ENCODE measurements around the gene PIAS1. TPM values are rescaled to one million over a fixed set of nuclear protein-coding genes. Genes with fewer than 3 reads are reported as not detected.
"Not testable (repeated sequence)": the region's sequence is repeated elsewhere in the genome, so short reads cannot be mapped to it uniquely, and the experiment has no call there.

PIAS1 gene
- 10 to 100 TPM; 32.6 to 59.5 (median 55.9) TPM for total RNA-seq

DNA sequence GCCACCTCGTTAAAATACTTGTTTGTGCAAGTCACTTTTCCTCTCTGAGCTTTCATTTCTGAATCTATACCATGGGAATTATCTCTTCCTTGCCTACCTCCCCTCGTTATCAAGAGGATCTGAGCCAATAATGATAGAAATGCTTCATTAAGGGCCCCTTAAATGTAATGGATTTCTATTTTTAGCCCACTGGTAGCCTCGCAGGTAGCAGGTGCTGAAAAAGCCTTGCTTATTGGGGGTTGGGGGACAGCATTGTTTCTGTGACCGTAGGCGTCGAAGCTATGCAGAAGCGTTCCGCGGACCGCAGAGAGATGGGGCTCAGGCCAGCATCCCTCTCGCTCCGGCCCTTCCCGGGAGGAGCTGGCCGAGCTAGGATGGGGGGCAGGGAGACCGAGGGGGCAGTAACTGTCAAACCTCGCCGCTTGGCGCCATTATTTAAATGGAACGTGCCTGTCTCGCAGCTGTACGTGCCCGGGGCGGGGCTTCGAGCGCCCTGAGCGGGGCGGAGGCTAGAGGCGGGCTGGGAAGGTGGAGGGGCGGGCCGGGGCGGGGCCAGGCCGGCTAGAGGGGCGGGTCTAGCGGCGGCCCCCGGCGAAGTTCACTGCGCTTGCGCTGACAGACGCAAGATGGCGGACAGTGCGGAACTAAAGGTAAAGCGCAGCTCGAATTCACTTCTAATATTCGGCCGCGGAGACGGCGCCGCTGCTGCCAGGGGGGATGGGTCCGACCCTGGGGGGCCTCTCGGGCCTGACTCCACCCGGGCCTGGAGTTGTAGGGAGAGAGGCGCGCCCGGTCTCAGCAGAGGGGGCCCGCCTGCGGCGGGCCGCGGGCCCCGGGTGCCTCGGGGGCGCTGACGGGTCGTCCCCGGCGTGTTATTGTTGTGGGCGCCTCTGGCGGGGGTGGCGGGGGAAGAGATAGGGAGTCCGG is at the start of gene PIAS1:
Gene PIAS1 (plus strand): TSS at position 615 of the 927 bp plus-strand sequence. CDS start 12 bp downstream, at position 627.
- H3K4me3 ChIP-seq (ENCODE audit: low read depth, poor library complexity, severe bottlenecking): peak within 1 kb of the TSS; percentile 86
- peak; percentile 90 to 98 for DNase-seq (ENCODE audit: low spot score in 2 of 2)
- 2% methylated on average over 39 to 47 of the region's 72 CpGs for WGBS, 2 donors
- peak in 1 of 2 donors; percentile 94 for TF ChIP-seq POLR2A (IDR thresholded peaks at IDR 0.05)
- TF ChIP-seq CTCF (IDR thresholded peaks at IDR 0.05): no peak
- intact Hi-C loops (cut with DNase I; ENCODE audit: low total_unique reads): no loop called here

GRCh38 chr15:68007642-68008041 is 46.5 kb upstream of the PIAS1 start:
- intact Hi-C loops (cut with DNase I; ENCODE audit: low total_unique reads); H3K4me3 ChIP-seq (ENCODE audit: low read depth, poor library complexity, severe bottlenecking); DNase-seq (ENCODE audit: low spot score in 2 of 2): not testable (repeated sequence)
- 90 to 96% methylated on average over 5 of the region's 5 CpGs for WGBS, 2 donors

- intact Hi-C loops (cut with DNase I; ENCODE audit: low total_unique reads): no loop called here
- 85 to 92% methylated on average over 14 of the region's 14 CpGs for WGBS, 2 donors
- TF ChIP-seq POLR2A (IDR thresholded peaks at IDR 0.05) (no peak), CTCF (IDR thresholded peaks at IDR 0.05) (no peak)
- no peak for DNase-seq (ENCODE audit: low spot score in 2 of 2)
- no peak overlapping the region for H3K4me3 ChIP-seq (ENCODE audit: low read depth, poor library complexity, severe bottlenecking)
These were observed 43.6 kb upstream of the PIAS1 start for GRCh38 chr15:68010361-68011153.

DNA sequence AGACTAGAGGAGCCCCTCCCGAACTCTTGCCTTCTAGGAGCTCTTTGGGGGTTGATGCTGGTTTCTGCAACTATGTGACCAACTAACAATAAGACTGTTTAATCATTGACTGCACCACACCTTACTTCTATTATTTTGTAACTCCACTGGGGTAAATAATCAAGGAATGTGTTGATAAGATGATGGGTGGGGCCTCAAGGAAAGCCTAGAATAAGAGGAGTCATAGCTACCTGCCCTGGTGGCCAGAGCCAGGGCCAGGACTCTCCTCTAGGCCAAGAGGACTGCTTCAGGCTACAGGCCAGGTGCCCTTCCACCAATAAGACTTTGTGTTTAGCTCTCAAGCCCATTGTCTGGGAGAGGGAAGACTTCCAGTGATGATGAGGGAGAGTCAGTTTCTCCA is 41.2 kb upstream of the PIAS1 start:
- TF ChIP-seq CTCF (IDR thresholded peaks at IDR 0.05) (no peak), POLR2A (IDR thresholded peaks at IDR 0.05) (no peak)
- H3K4me3 ChIP-seq (ENCODE audit: low read depth, poor library complexity, severe bottlenecking): no peak overlapping the region
- DNase-seq (ENCODE audit: low spot score in 2 of 2): no peak
- intact Hi-C loops (cut with DNase I; ENCODE audit: low total_unique reads): no loop called here
- WGBS, 2 donors: 92 to 95% methylated on average over 1 of the region's 1 CpG

- WGBS, 2 donors: 50 to 56% methylated on average over 1 of the region's 1 CpG
- no peak for DNase-seq (ENCODE audit: low spot score in 2 of 2)
- TF ChIP-seq POLR2A (IDR thresholded peaks at IDR 0.05) (no peak), CTCF (IDR thresholded peaks at IDR 0.05) (no peak)
- intact Hi-C loops (cut with DNase I; ENCODE audit: low total_unique reads): no loop called here
- H3K4me3 ChIP-seq (ENCODE audit: low read depth, poor library complexity, severe bottlenecking): no peak overlapping the region
These were observed 39.9 kb upstream of the PIAS1 start for GRCh38 chr15:68014219-68014618.

- intact Hi-C loops (cut with DNase I; ENCODE audit: low total_unique reads): no loop called here
- DNase-seq (ENCODE audit: low spot score in 2 of 2): no peak
- no peak overlapping the region for H3K4me3 ChIP-seq (ENCODE audit: low read depth, poor library complexity, severe bottlenecking)
- WGBS, 2 donors: 93 to 96% methylated on average over 3 of the region's 3 CpGs
- TF ChIP-seq POLR2A (IDR thresholded peaks at IDR 0.05) (no peak), CTCF (IDR thresholded peaks at IDR 0.05) (no peak)
These were observed 38.9 kb upstream of the PIAS1 start for GRCh38 chr15:68015244-68015643.
